ENCODE data around the gene RAB4B.
"Not testable (repeated sequence)": the region's sequence is repeated elsewhere in the genome, so short reads cannot be mapped to it uniquely, and the experiment has no call there.

Gene RAB4B

GRCh38 chr19:40826699-40827385 is 48.8 kb downstream of the RAB4B start:
- DNase-seq (ENCODE audit: low read depth, low spot score); H3K4me3 ChIP-seq (ENCODE audit: low read depth, low read length); in situ Hi-C loops (cut with HindIII; ENCODE audit: low sequenced_read_pairs): not testable (repeated sequence)

- in situ Hi-C loops (cut with HindIII; ENCODE audit: low sequenced_read_pairs) = no loop called here
- DNase-seq (ENCODE audit: low read depth, low spot score) = no peak
- TF ChIP-seq CTCF (IDR thresholded peaks at IDR 0.05; ENCODE audit: low read depth, low read length) = no peak
- H3K4me3 ChIP-seq (ENCODE audit: low read depth, low read length) = no peak overlapping the region
Measured at GRCh38 chr19:40827386-40828247, 49.6 kb downstream of the RAB4B start.

- in situ Hi-C loops (cut with HindIII; ENCODE audit: low sequenced_read_pairs) = no loop called here
- DNase-seq (ENCODE audit: low read depth, low spot score) = no peak
- no peak for TF ChIP-seq CTCF (IDR thresholded peaks at IDR 0.05; ENCODE audit: low read depth, low read length)
- H3K4me3 ChIP-seq (ENCODE audit: low read depth, low read length) = no peak overlapping the region
Measured at GRCh38 chr19:40829205-40829604, 51.2 kb downstream of the RAB4B start.

- H3K4me3 ChIP-seq (ENCODE audit: low read depth, low read length); DNase-seq (ENCODE audit: low read depth, low spot score); in situ Hi-C loops (cut with HindIII; ENCODE audit: low sequenced_read_pairs): not testable (repeated sequence)
Measured at GRCh38 chr19:40830741-40831140, 52.7 kb downstream of the RAB4B start.

GRCh38 chr19:40831502-40832430 is 53.7 kb downstream of the RAB4B start:
- peak; percentile 77 for DNase-seq (ENCODE audit: low read depth, low spot score)
- in situ Hi-C loops (cut with HindIII; ENCODE audit: low sequenced_read_pairs) = no loop called here
- H3K4me3 ChIP-seq (ENCODE audit: low read depth, low read length) = no peak overlapping the region
- no peak for TF ChIP-seq CTCF (IDR thresholded peaks at IDR 0.05; ENCODE audit: low read depth, low read length)

GRCh38 chr19:40832431-40832790 is 54.4 kb downstream of the RAB4B start:
- in situ Hi-C loops (cut with HindIII; ENCODE audit: low sequenced_read_pairs); H3K4me3 ChIP-seq (ENCODE audit: low read depth, low read length); DNase-seq (ENCODE audit: low read depth, low spot score): not testable (repeated sequence)

GRCh38 chr19:40833728-40834533 is 55.9 kb downstream of the RAB4B start:
- H3K4me3 ChIP-seq (ENCODE audit: low read depth, low read length); DNase-seq (ENCODE audit: low read depth, low spot score); in situ Hi-C loops (cut with HindIII; ENCODE audit: low sequenced_read_pairs): not testable (repeated sequence)

Measured in astrocyte of the spinal cord (primary cell).